GM21423 (cell line): ENCODE data around the gene GHITM.
A peak's percentile ranks its signal among the peaks of the same experiment; 100 is the strongest.
"Not testable (repeated sequence)": the region's sequence is repeated elsewhere in the genome, so short reads cannot be mapped to it uniquely, and the experiment has no call there.

Experiments
- ATAC-seq: cut with Tn5 transposase; IDR thresholded peaks from one replicate; pipeline ENCODE4 v1.9.1; 2021; ENCODE audit warnings: mild to moderate bottlenecking, moderate library complexity; ENCODE audit not compliant: unreplicated experiment

Gene GHITM

GRCh38 chr10:84140036-84140379, 699 bp downstream of the GHITM start:
- peak; percentile 0 for ATAC-seq

GRCh38 chr10:84147347-84147746, 8.0 kb downstream of the GHITM start:
- no peak for ATAC-seq

- ATAC-seq, result peak; percentile 63
These were observed 8.8 kb downstream of the GHITM start for GRCh38 chr10:84148006-84148597.

GRCh38 chr10:84149854-84150253, 10.5 kb downstream of the GHITM start:
- ATAC-seq, result no peak

GRCh38 chr10:84152769-84153168, 13.5 kb downstream of the GHITM start:
- ATAC-seq, result no peak

GRCh38 chr10:84155521-84155920, 16.2 kb downstream of the GHITM start:
- ATAC-seq, result no peak

- ATAC-seq, result no peak
These were observed 16.7 kb downstream of the GHITM start for GRCh38 chr10:84156009-84156408.

GRCh38 chr10:84156768-84157167, 17.5 kb downstream of the GHITM start:
- no peak for ATAC-seq

GRCh38 chr10:84158061-84158460, 18.8 kb downstream of the GHITM start:
- ATAC-seq, result no peak

GRCh38 chr10:84158550-84158949, 19.2 kb downstream of the GHITM start:
- ATAC-seq, result no peak

GRCh38 chr10:84159076-84159685, 19.9 kb downstream of the GHITM start:
- no peak for ATAC-seq

- ATAC-seq, result no peak
These were observed 21.5 kb downstream of the GHITM start for GRCh38 chr10:84160663-84161362.

GRCh38 chr10:84163996-84164395, 24.7 kb downstream of the GHITM start:
- no peak for ATAC-seq

GRCh38 chr10:84164442-84164841, 25.1 kb downstream of the GHITM start:
- ATAC-seq, result no peak

- ATAC-seq, result peak; percentile 46
These were observed 27.4 kb downstream of the GHITM start for GRCh38 chr10:84166620-84167288.

GRCh38 chr10:84167289-84167653, 28.0 kb downstream of the GHITM start:
- peak; percentile 10 for ATAC-seq

GRCh38 chr10:84168382-84168781, 29.1 kb downstream of the GHITM start:
- not testable (repeated sequence) for ATAC-seq

GRCh38 chr10:84171237-84171636, 31.9 kb downstream of the GHITM start:
- ATAC-seq, result not testable (repeated sequence)

- ATAC-seq, result peak; percentile 19
These were observed 32.6 kb downstream of the GHITM start for GRCh38 chr10:84171700-84172466.

- peak; percentile 52 for ATAC-seq
These were observed 33.4 kb downstream of the GHITM start for GRCh38 chr10:84172467-84173356.
